T-helper 2 cell treated with Interferon-gamma antibody and Interleukin-4, amounts not matched to agents 5 μg/mL and 100 μg/mL, for 36 hours (primary cell): Measurements from ENCODE around the gene PPP2R2C.
A peak's percentile ranks its signal among the peaks of the same experiment; 100 is the strongest.

Experiments used
- DNase-seq: peaks from one replicate; pipeline ENCODE4 v3.0.0; 2021; ENCODE audit warnings: low spot score
- H3K27ac Mint-ChIP-seq: one replicate; pipeline ENCODE4 v1.8.0; 2021; ENCODE audit warnings: mild to moderate bottlenecking, mixed read lengths
- H3K27me3 Mint-ChIP-seq: one replicate; pipeline ENCODE4 v1.8.0; 2021; ENCODE audit warnings: low read depth, mixed read lengths
- H3K36me3 Mint-ChIP-seq: one replicate; pipeline ENCODE4 v1.8.0; 2021; ENCODE audit warnings: low read depth, mixed read lengths
- H3K4me1 Mint-ChIP-seq: one replicate; pipeline ENCODE4 v1.8.0; 2021; ENCODE audit warnings: low read depth, mixed read lengths
- H3K4me3 Mint-ChIP-seq: one replicate; pipeline ENCODE4 v1.8.0; 2022; ENCODE audit warnings: mild to moderate bottlenecking, moderate library complexity, mixed read lengths
- H3K9me3 Mint-ChIP-seq: one replicate; pipeline ENCODE4 v1.8.0; 2021; ENCODE audit warnings: mixed read lengths

The PPP2R2C gene

DNA sequence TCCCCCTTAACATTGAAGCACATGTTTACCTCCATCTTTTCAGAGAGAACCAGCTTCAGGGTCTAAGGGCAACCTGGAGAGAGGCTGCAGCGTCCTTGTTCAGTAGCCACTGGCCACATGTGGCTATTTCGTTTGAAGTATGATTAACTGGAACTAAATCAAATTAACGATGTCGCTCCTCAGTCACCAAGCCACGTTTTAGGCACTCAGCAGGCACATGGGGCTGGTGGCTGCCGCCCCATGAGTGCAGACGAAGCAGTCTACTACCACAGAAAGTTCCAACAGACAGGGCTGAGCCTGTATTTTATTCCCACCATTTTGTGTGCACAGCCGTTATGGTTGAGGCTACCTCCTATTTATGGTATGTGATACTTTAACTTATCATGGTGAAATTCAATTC is 103.4 kb downstream of the PPP2R2C start:
- Mint-ChIP-seq H3K27me3 (no peaks in the 10 kb centered on the region), H3K27ac (no peak overlapping the region), H3K36me3 (no peaks in the 10 kb centered on the region), H3K4me1 (no peaks in the 10 kb centered on the region), H3K9me3 (no peaks in the 10 kb centered on the region), H3K4me3 (no peak overlapping the region)
- DNase-seq, result no peak

DNA sequence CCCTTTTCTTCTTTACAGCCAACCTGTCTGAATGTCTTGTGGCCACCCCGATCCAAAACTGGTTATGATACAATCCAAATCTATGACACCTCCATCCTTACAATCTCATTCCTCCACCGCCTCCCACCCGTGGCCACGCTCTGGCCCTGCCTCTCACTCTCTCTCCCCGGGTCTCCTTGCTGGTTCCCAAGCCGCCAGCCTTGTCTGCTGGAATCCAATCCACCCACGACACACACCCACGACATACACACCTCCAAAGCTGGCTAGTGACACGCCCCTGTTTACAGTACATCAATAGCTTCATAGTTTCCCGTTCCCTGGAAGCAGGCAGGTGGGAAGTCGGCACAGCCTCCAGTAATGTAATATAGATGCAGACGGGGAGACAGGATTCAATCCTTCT is 103.8 kb downstream of the PPP2R2C start:
- Mint-ChIP-seq H3K9me3 (no peaks in the 10 kb centered on the region), H3K36me3 (no peaks in the 10 kb centered on the region), H3K4me3 (no peak overlapping the region), H3K4me1 (no peaks in the 10 kb centered on the region), H3K27me3 (no peaks in the 10 kb centered on the region), H3K27ac (no peak overlapping the region)
- DNase-seq, result no peak

DNA sequence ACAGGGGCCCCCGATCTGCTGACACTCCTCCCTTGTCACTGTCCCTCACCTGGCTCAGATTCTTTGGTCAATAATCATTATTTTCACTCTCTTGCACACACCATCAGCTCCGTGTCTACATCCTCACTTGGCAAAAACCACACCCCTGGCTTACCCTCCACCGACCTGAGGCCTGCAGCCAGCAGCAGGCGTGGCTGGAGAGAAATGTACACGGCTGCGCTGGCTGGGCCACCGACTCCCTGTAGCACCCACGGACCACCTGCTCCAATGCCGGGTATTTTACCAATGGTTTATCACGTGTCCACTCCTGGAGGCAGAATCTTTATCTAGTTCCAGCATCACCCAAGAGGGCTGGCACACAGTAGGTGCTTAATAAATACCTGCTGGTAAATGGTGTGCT is 104.3 kb downstream of the PPP2R2C start:
- no peak for DNase-seq
- Mint-ChIP-seq H3K27ac (no peak overlapping the region), H3K36me3 (no peaks in the 10 kb centered on the region), H3K9me3 (no peaks in the 10 kb centered on the region), H3K4me1 (no peaks in the 10 kb centered on the region), H3K4me3 (no peak overlapping the region), H3K27me3 (no peaks in the 10 kb centered on the region)

GRCh38 chr4:6367371-6367851 is 105.0 kb downstream of the PPP2R2C start:
- no peaks in the 10 kb centered on the region for H3K27me3 Mint-ChIP-seq
- no peak overlapping the region for H3K4me3 Mint-ChIP-seq
- no peak overlapping the region for H3K27ac Mint-ChIP-seq
- no peaks in the 10 kb centered on the region for H3K36me3 Mint-ChIP-seq
- H3K9me3 Mint-ChIP-seq, result no peaks in the 10 kb centered on the region
- no peak for DNase-seq
- H3K4me1 Mint-ChIP-seq, result no peaks in the 10 kb centered on the region

- no peaks in the 10 kb centered on the region for H3K9me3 Mint-ChIP-seq
- H3K4me3 Mint-ChIP-seq, result no peak overlapping the region
- H3K36me3 Mint-ChIP-seq, result no peaks in the 10 kb centered on the region
- no peaks in the 10 kb centered on the region for H3K4me1 Mint-ChIP-seq
- DNase-seq, result no peak
- H3K27me3 Mint-ChIP-seq, result no peaks in the 10 kb centered on the region
- H3K27ac Mint-ChIP-seq, result no peak overlapping the region
Observed at GRCh38 chr4:6366581-6366980, 105.8 kb downstream of the PPP2R2C start.

DNA sequence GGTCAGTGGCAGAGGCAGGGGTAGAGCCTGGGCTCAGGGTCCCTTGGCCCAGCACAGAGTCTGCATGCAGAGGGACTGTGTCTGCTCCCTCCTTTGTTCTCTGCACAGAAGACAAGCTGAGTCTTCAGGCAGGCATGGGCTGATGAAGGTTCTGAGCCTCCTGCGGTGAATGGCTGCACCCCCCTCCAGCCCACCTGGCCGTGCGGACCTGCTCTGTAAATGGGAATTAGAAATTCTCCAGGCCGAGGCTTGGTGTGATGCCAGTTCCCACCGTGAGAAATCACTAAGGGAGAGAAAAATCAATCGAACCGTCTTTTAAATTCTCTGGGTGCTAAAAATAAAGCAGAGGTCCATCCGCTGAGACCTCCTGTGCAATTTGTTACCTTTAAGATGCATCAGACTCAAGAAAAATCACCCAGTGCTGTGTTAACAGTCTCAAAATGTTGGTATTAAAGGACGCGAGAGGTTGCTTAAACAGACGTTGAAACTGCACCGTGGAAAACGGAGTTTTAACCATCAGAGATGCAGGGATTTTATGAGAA is 106.8 kb downstream of the PPP2R2C start:
- Mint-ChIP-seq H3K9me3 (no peaks in the 10 kb centered on the region), H3K4me1 (no peaks in the 10 kb centered on the region), H3K36me3 (no peaks in the 10 kb centered on the region), H3K27ac (no peak overlapping the region), H3K27me3 (no peaks in the 10 kb centered on the region), H3K4me3 (no peak overlapping the region)
- DNase-seq, result no peak

- Mint-ChIP-seq H3K27me3 (no peaks in the 10 kb centered on the region), H3K27ac (no peak overlapping the region), H3K4me1 (no peaks in the 10 kb centered on the region), H3K36me3 (no peaks in the 10 kb centered on the region), H3K4me3 (no peak overlapping the region), H3K9me3 (no peaks in the 10 kb centered on the region)
- DNase-seq, result no peak
Observed at GRCh38 chr4:6364581-6364980, 107.8 kb downstream of the PPP2R2C start.

DNA sequence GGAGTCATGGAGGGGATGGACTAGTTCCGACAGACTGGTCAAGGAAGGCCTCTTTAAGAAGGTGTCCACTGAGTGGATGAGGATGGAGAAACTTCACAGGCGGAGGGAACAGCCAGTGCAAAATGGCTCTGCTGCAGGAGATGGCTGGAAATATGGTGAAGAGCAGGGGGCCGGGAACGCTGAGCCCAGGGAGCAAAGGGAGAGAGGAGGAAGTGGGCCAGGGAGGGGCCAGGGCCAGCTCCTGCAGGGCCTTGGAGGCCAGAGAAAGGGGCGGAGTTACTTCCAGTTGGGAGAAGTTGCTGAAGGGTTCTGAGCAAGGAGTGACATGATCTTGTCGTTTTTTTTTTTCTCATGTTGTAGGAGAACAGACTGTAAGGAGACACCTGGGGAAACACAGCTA is 108.3 kb downstream of the PPP2R2C start:
- Mint-ChIP-seq H3K36me3 (no peaks in the 10 kb centered on the region), H3K27ac (no peak overlapping the region), H3K9me3 (no peaks in the 10 kb centered on the region), H3K4me1 (no peaks in the 10 kb centered on the region), H3K27me3 (no peaks in the 10 kb centered on the region), H3K4me3 (no peak overlapping the region)
- no peak for DNase-seq

GRCh38 chr4:6362896-6363295 is 109.5 kb downstream of the PPP2R2C start:
- peak; percentile 18 for DNase-seq
- H3K27ac Mint-ChIP-seq, result no peak overlapping the region
- H3K4me1 Mint-ChIP-seq, result no peaks in the 10 kb centered on the region
- no peaks in the 10 kb centered on the region for H3K36me3 Mint-ChIP-seq
- H3K27me3 Mint-ChIP-seq, result no peaks in the 10 kb centered on the region
- H3K9me3 Mint-ChIP-seq, result no peaks in the 10 kb centered on the region
- no peak overlapping the region for H3K4me3 Mint-ChIP-seq

GRCh38 chr4:6362243-6362885 is 110.0 kb downstream of the PPP2R2C start:
- no peak overlapping the region for H3K4me3 Mint-ChIP-seq
- no peaks in the 10 kb centered on the region for H3K9me3 Mint-ChIP-seq
- no peak for DNase-seq
- no peak overlapping the region for H3K27ac Mint-ChIP-seq
- no peaks in the 10 kb centered on the region for H3K4me1 Mint-ChIP-seq
- H3K36me3 Mint-ChIP-seq, result no peaks in the 10 kb centered on the region
- H3K27me3 Mint-ChIP-seq, result no peaks in the 10 kb centered on the region

GRCh38 chr4:6361076-6361784 is 111.2 kb downstream of the PPP2R2C start:
- no peak for DNase-seq
- Mint-ChIP-seq H3K4me1 (no peaks in the 10 kb centered on the region), H3K4me3 (no peak overlapping the region), H3K36me3 (no peaks in the 10 kb centered on the region), H3K27ac (no peak overlapping the region), H3K9me3 (no peaks in the 10 kb centered on the region), H3K27me3 (no peaks in the 10 kb centered on the region)

DNA sequence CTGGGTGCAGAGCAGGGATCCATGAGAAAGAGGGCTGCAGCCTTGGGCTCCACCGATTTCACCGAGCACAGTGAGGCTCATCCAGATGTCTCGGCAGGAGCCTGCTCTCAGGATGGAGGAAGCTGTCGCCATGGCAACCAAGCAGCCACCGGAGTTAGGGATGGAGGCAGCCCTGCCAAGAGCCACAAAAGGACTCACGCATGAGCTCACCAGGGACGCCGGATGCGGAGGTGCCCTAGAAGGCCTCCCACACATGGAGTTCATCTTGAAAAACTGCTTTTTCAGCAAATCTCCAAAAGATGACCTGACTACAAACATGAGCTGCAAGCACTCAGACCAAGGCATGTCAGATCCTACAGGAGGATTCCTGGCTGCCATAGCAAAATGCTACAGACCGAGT is 112.0 kb downstream of the PPP2R2C start:
- no peaks in the 10 kb centered on the region for H3K9me3 Mint-ChIP-seq
- H3K36me3 Mint-ChIP-seq, result no peaks in the 10 kb centered on the region
- no peaks in the 10 kb centered on the region for H3K4me1 Mint-ChIP-seq
- H3K27me3 Mint-ChIP-seq, result no peaks in the 10 kb centered on the region
- no peak overlapping the region for H3K27ac Mint-ChIP-seq
- H3K4me3 Mint-ChIP-seq, result no peak overlapping the region
- DNase-seq, result no peak

GRCh38 chr4:6359536-6360308 is 112.7 kb downstream of the PPP2R2C start:
- H3K4me1 Mint-ChIP-seq, result no peaks in the 10 kb centered on the region
- no peak overlapping the region for H3K4me3 Mint-ChIP-seq

GRCh38 chr4:6357476-6357875 is 114.9 kb downstream of the PPP2R2C start:
- DNase-seq, result no peak
- Mint-ChIP-seq H3K36me3 (no peaks in the 10 kb centered on the region), H3K4me3 (no peak overlapping the region), H3K9me3 (no peaks in the 10 kb centered on the region), H3K4me1 (no peaks in the 10 kb centered on the region), H3K27ac (no peak overlapping the region), H3K27me3 (no peaks in the 10 kb centered on the region)

More at GRCh38 chr4:6359536-6360308, 112.7 kb downstream of the PPP2R2C start:
- Mint-ChIP-seq H3K27ac (no peak overlapping the region), H3K36me3 (no peaks in the 10 kb centered on the region), H3K9me3 (no peaks in the 10 kb centered on the region), H3K27me3 (no peaks in the 10 kb centered on the region)
- no peak for DNase-seq
